ENCODE results near the gene ARID3B. TPM values are rescaled to one million over a fixed set of nuclear protein-coding genes. Genes with fewer than 3 reads are reported as not detected.
"Not testable (repeated sequence)": the region's sequence is repeated elsewhere in the genome, so short reads cannot be mapped to it uniquely, and the experiment has no call there.

Gene ARID3B
- total RNA-seq, 4 donors from 2014 or later: 3.6 to 6.8 (median 6.7) TPM

DNA sequence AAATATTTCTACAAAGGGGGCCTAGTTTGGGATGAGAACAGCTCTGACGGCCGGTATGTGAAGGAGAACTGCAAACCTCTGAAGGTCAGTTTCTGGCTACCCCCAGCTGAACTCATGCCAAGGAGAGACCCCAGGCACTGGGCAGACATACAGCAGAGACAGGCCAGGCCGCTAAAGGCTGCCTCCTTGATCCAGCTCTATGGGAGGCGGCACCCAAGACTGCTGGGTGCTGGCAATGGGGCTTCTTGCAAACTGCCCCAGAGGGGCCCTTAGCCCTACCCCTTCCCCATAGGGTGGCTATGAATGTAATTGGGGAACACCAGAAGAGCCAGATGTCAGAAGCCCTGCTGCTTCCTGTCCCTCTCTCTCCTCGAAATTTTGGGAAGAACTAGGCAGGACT is 87.9 kb downstream of the ARID3B start:
- H3K4me1 ChIP-seq: peaks cover 0 to 8% (median 0%) of the 10 kb centered on the region in 4 donors
- peaks cover 69 to 100% (median 99%) of the 10 kb centered on the region in 4 donors for H3K36me3 ChIP-seq
- H3K9me3 ChIP-seq: no peaks in the 10 kb centered on the region
- no peak for DNase-seq (ENCODE audit: extremely low spot score)
- no peak overlapping the region for H3K27ac ChIP-seq (replicated peaks in 1 of 4)
- no peak overlapping the region for H3K4me3 ChIP-seq
- 35% methylated on average over 2 of the region's 5 CpGs for WGBS
- H3K27me3 ChIP-seq: no peaks in the 10 kb centered on the region
- TF ChIP-seq POLR2A (IDR thresholded peaks at IDR 0.05; ENCODE audit: low read depth) (no peak), EP300 (IDR thresholded peaks at IDR 0.05) (no peak), POLR2AphosphoS5 (IDR thresholded peaks at IDR 0.05) (no peak)
- intact Hi-C loops (cut with DNase I): no loop called here

- H3K27me3 ChIP-seq; DNase-seq (ENCODE audit: extremely low spot score); H3K4me1 ChIP-seq; H3K27ac ChIP-seq (replicated peaks in 1 of 4); H3K4me3 ChIP-seq; H3K9me3 ChIP-seq: not testable (repeated sequence)
- no CpG with 5 or more reads among the region's 10 CpGs for WGBS
- H3K36me3 ChIP-seq: peaks cover 61 to 100% (median 99%) of the 10 kb centered on the region in 4 donors
- intact Hi-C loops (cut with DNase I): loop anchor here (10.0 kb wide), 2 partner anchors 255 to 325 kb away; partner anchors contain the start of gene RPP25
Observed at GRCh38 chr15:74629696-74630095, 88.7 kb downstream of the ARID3B start.

DNA sequence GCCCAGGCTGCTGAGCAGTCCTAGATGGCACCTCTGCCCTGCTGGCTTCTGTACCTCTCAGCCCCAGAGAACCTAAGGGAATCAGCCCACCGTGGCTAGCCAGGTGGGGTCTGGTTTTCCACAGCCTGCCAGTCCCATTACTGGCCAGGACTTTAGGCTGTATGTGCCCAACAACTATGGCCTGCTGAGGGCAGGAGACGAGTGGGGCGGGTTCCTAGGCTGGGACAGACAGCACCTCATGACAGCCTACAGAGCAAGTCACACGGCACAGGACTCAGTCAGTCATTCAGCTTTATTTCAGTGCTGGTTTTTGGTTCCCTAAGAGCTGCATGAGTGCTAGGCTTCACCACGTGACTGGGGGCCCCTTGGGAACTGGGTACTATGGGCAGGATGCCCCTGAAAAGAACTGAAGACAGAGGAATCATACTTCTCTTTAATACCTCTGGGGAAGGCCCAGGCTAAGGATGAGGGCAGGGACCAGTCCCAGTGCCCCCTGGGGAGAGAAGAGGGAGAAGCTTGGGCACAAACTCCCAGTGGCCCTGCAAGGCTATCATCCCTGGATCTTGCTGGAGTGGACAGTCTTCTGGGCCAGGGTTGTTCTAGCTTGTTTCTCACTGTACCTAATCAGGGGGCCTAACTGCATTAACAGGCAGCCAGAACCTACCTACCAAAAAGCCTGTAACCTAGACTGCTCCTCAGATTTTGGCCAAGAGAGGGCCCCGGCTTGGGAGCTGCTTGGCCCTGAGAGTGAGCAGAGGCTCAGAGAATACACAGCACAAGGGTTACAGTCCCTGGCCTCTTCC is 89.5 kb downstream of the ARID3B start:
- peaks cover 0 to 8% (median 0%) of the 10 kb centered on the region in 4 donors for H3K4me1 ChIP-seq
- intact Hi-C loops (cut with DNase I): loop anchor here (10.0 kb wide), 2 partner anchors 256 to 324 kb away; partner anchors contain the start of gene RPP25
- no peaks in the 10 kb centered on the region for H3K27me3 ChIP-seq
- no peak for DNase-seq (ENCODE audit: extremely low spot score)
- 59% methylated on average over 4 of the region's 6 CpGs for WGBS
- no peaks in the 10 kb centered on the region for H3K9me3 ChIP-seq
- H3K36me3 ChIP-seq: peaks cover 53 to 100% (median 99%) of the 10 kb centered on the region in 4 donors
- H3K4me3 ChIP-seq: no peak overlapping the region
- H3K27ac ChIP-seq (replicated peaks in 1 of 4): no peak overlapping the region
- TF ChIP-seq POLR2A (IDR thresholded peaks at IDR 0.05; ENCODE audit: low read depth): no peak
- TF ChIP-seq EP300 (IDR thresholded peaks at IDR 0.05): no peak
- TF ChIP-seq CTCF (IDR thresholded peaks at IDR 0.05): no peak
- no peak for TF ChIP-seq POLR2AphosphoS5 (IDR thresholded peaks at IDR 0.05)

GRCh38 chr15:74631087-74631385 is 90.0 kb downstream of the ARID3B start:
- H3K27me3 ChIP-seq: no peaks in the 10 kb centered on the region
- no peak overlapping the region for H3K4me3 ChIP-seq
- H3K4me1 ChIP-seq: peaks cover 0 to 8% (median 0%) of the 10 kb centered on the region in 4 donors
- H3K9me3 ChIP-seq: no peaks in the 10 kb centered on the region
- intact Hi-C loops (cut with DNase I): loop anchor here (10.0 kb wide), 2 partner anchors 256 to 324 kb away; partner anchors contain the start of gene RPP25
- no peak overlapping the region for H3K27ac ChIP-seq (replicated peaks in 1 of 4)
- no peak for DNase-seq (ENCODE audit: extremely low spot score)
- 77% methylated on average over 3 of the region's 3 CpGs for WGBS
- TF ChIP-seq POLR2AphosphoS5 (IDR thresholded peaks at IDR 0.05): no peak
- TF ChIP-seq EP300 (IDR thresholded peaks at IDR 0.05): no peak
- TF ChIP-seq CTCF (IDR thresholded peaks at IDR 0.05): no peak
- no peak for TF ChIP-seq POLR2A (IDR thresholded peaks at IDR 0.05; ENCODE audit: low read depth)
- peaks cover 48 to 100% (median 99%) of the 10 kb centered on the region in 4 donors for H3K36me3 ChIP-seq

- Histone ChIP-seq H3K4me3 (no peak overlapping the region), H3K27me3 (no peaks in the 10 kb centered on the region), H3K4me1 (peaks cover 0 to 8% (median 0%) of the 10 kb centered on the region in 4 donors), H3K9me3 (no peaks in the 10 kb centered on the region), H3K27ac (replicated peaks in 1 of 4) (no peak overlapping the region), H3K36me3 (peaks cover 44 to 100% (median 99%) of the 10 kb centered on the region in 4 donors)
- WGBS: 52% methylated on average over 3 of the region's 3 CpGs
- intact Hi-C loops (cut with DNase I): loop anchor here (10.0 kb wide), 2 partner anchors 257 to 323 kb away; partner anchors contain the start of gene RPP25
- TF ChIP-seq CTCF (IDR thresholded peaks at IDR 0.05) (no peak), EP300 (IDR thresholded peaks at IDR 0.05) (no peak), POLR2A (IDR thresholded peaks at IDR 0.05; ENCODE audit: low read depth) (no peak), POLR2AphosphoS5 (IDR thresholded peaks at IDR 0.05) (no peak)
- no peak for DNase-seq (ENCODE audit: extremely low spot score)
Observed at GRCh38 chr15:74631408-74631807, 90.4 kb downstream of the ARID3B start.
